DND-41 (cell line): Measurements from ENCODE around the gene EEF2.

ENCODE experiments used
- ATAC-seq: fragments of 200-7000 bp; cut with Tn5 transposase; 3 replicates; pipeline ENCODE4 v1.9.1; 2021; ENCODE audit warnings: low read depth; ENCODE audit not compliant: insufficient read depth
- DNase-seq: peaks from one replicate; pipeline ENCODE4 v3.0.0-alpha.2; 2020
- H2AFZ ChIP-seq: 2 replicates; pipeline ENCODE4 v1.6.0; 2012; ENCODE audit warnings: low read depth, low read length
- H3K27ac ChIP-seq: 2 replicates; pipeline ENCODE4 v1.5.1; 2012; ENCODE audit warnings: low read length, inconsistent platforms
- H3K27me3 ChIP-seq: fragments of 200-600 bp; sonication (generic); 2 replicates; pipeline ENCODE4 v1.6.0; 2012; ENCODE audit warnings: low read length, mild to moderate bottlenecking, inconsistent platforms; ENCODE audit not compliant: insufficient read depth, poor library complexity
- H3K36me3 ChIP-seq: 2 replicates; pipeline ENCODE4 v1.5.1; 2012; ENCODE audit warnings: low read length, inconsistent platforms; ENCODE audit not compliant: insufficient read depth
- H3K4me1 ChIP-seq: 2 replicates; pipeline ENCODE4 v1.5.1; 2012; ENCODE audit warnings: mild to moderate bottlenecking, low read length; ENCODE audit not compliant: insufficient read depth
- H3K4me2 ChIP-seq: 2 replicates; pipeline ENCODE4 v1.6.0; 2012; ENCODE audit warnings: mild to moderate bottlenecking, moderate library complexity, low read length, inconsistent platforms; ENCODE audit not compliant: insufficient read depth
- H3K4me3 ChIP-seq, 2 experiments: fragments of 200-600 bp in 1 of 2; shearing (Covaris generic) in 1 of 2; 2 replicates each; pipeline ENCODE4 v1.5.1; 2012 to 2016; ENCODE audit warnings: inconsistent platforms in 2 of 2, low read length in 2 of 2, mild to moderate bottlenecking in 2 of 2, low read depth in 1 of 2, moderate library complexity in 1 of 2
- H3K79me2 ChIP-seq: 2 replicates; pipeline ENCODE4 v1.6.0; 2012; ENCODE audit warnings: low read length, inconsistent platforms; ENCODE audit not compliant: insufficient read depth
- H3K9ac ChIP-seq: 2 replicates; pipeline ENCODE4 v1.6.0; 2012; ENCODE audit warnings: low read depth, mild to moderate bottlenecking, inconsistent platforms, low read length, moderate library complexity
- H3K9me3 ChIP-seq: 2 replicates; pipeline ENCODE4 v1.5.1; 2012; ENCODE audit warnings: low read length, moderate library complexity, mild to moderate bottlenecking, inconsistent platforms; ENCODE audit not compliant: insufficient read depth, severe bottlenecking
- H4K20me1 ChIP-seq: 2 replicates; pipeline ENCODE4 v1.6.0; 2012; ENCODE audit warnings: low read length; ENCODE audit not compliant: insufficient read depth
- EZH2 ChIP-seq: IDR thresholded peaks from 3 replicates; pipeline ENCODE4 v1.6.1; 2012; ENCODE audit warnings: borderline replicate concordance, low read depth, mild to moderate bottlenecking, moderate library complexity, low read length, inconsistent platforms; ENCODE audit not compliant: severe bottlenecking
- TF ChIP-seq, protein P1 (sequence below): IDR thresholded peaks from 2 replicates; pipeline ENCODE4 v1.5.1; 2012; ENCODE audit warnings: borderline replicate concordance, low read length, moderate library complexity, mild to moderate bottlenecking; ENCODE audit not compliant: poor library complexity, severe bottlenecking; ENCODE audit errors: extremely low read depth

Gene EEF2

DNA sequence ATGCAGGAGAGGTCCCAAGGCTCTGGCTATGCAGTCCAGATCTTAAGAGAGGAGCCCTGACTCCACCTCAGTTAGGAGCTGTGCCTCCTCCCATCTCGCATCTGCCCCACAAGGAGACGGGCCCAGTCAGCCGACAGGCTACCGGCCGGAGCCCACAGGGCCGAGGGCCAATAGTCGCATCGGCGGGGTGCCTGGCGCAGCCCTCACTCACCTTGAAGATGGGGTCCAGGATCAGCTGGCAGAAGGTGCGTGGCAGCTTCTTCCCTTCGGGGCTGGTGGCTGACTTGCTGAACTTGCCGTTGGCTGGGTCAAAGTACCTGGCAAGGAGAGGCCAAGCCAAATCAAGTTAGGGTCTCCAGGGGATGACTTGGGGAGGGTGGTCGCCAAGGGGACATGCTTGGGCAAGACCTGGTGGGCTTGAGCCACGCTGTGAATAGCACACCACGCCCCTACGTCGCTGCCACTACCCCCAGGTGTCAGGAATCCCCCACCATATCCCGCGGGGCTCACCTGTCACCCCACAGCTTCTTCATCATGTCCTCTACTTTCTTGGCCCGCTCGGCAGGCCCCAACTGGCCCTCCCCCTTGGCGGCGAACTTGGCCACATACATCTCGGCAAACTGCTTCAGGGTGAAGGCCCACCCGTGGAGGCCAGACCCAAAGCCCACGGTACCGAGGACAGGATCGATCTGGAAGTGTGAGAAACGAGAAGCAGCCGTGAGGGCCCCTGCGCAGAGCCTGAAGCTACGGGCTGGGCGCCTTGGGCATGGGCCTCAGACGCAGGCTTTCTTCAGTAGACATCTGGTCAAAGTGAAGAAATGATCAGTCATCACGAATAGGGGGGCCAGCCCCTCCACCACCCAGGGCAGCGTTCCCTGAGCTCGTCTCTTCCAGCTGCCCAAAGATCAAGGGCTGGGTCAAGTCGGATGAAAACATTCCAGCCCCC is 3.3 kb downstream of the EEF2 start:
- no peak overlapping the region for H3K27ac ChIP-seq
- DNase-seq (no peak), ATAC-seq (no peak)
- peaks cover 82% of the 10 kb centered on the region for H3K79me2 ChIP-seq
- H3K4me1 ChIP-seq, result peaks cover 68% of the 10 kb centered on the region
- TF ChIP-seq, protein P1, sequence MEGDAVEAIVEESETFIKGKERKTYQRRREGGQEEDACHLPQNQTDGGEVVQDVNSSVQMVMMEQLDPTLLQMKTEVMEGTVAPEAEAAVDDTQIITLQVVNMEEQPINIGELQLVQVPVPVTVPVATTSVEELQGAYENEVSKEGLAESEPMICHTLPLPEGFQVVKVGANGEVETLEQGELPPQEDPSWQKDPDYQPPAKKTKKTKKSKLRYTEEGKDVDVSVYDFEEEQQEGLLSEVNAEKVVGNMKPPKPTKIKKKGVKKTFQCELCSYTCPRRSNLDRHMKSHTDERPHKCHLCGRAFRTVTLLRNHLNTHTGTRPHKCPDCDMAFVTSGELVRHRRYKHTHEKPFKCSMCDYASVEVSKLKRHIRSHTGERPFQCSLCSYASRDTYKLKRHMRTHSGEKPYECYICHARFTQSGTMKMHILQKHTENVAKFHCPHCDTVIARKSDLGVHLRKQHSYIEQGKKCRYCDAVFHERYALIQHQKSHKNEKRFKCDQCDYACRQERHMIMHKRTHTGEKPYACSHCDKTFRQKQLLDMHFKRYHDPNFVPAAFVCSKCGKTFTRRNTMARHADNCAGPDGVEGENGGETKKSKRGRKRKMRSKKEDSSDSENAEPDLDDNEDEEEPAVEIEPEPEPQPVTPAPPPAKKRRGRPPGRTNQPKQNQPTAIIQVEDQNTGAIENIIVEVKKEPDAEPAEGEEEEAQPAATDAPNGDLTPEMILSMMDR, result no peak
- TF ChIP-seq EZH2, result no peak
- no peaks in the 10 kb centered on the region for H3K27me3 ChIP-seq
- H3K36me3 ChIP-seq, result peaks cover 80% of the 10 kb centered on the region
- H2AFZ ChIP-seq, result no peak overlapping the region
- H4K20me1 ChIP-seq, result peaks cover 79% of the 10 kb centered on the region
- H3K9ac ChIP-seq, result peak overlapping the region; percentile 2; the same call in 1 of the 2 replicates
- peak overlapping the region; percentile 87; the same call in 1 of the 2 replicates for H3K4me2 ChIP-seq
- peak overlapping the region in 1 of 2 experiments; percentile 73; a peak in 1 of 4 replicates for H3K4me3 ChIP-seq
- no peaks in the 10 kb centered on the region for H3K9me3 ChIP-seq

DNA sequence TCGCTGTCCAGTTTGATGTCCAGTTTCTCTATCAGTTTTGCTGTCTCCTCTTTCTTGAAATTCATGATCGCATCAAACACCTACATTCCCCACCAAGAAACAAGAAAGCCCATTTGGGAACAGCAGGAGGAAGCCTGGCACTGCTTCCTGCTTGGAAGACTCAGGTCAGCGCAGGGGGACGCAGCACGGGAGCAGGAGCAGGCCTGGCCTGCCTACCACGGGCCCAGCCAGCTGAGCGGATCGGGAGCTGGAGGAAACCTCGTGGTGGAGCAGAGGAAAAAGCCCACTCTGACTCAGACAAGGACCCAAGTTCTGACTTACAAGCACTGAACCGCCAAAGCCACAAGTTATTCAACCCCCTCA is 3.9 kb downstream of the EEF2 start:
- Histone ChIP-seq H3K4me1 (peaks cover 61% of the 10 kb centered on the region), H3K4me2 (peak overlapping the region; percentile 87; the same call in 1 of the 2 replicates), H3K4me3 (no peak overlapping the region), H3K27ac (no peak overlapping the region), H3K27me3 (no peaks in the 10 kb centered on the region), H3K9ac (0 out of 2 replicates have a peak overlapping the region, but pooled peaks have one; percentile 2), H3K79me2 (peaks cover 86% of the 10 kb centered on the region), H2AFZ (no peak overlapping the region), H4K20me1 (peaks cover 85% of the 10 kb centered on the region), H3K36me3 (peaks cover 87% of the 10 kb centered on the region), H3K9me3 (no peaks in the 10 kb centered on the region)
- no peak for ATAC-seq
- TF ChIP-seq EZH2, result no peak
- TF ChIP-seq, protein P1, result no peak
- DNase-seq, result no peak

DNA sequence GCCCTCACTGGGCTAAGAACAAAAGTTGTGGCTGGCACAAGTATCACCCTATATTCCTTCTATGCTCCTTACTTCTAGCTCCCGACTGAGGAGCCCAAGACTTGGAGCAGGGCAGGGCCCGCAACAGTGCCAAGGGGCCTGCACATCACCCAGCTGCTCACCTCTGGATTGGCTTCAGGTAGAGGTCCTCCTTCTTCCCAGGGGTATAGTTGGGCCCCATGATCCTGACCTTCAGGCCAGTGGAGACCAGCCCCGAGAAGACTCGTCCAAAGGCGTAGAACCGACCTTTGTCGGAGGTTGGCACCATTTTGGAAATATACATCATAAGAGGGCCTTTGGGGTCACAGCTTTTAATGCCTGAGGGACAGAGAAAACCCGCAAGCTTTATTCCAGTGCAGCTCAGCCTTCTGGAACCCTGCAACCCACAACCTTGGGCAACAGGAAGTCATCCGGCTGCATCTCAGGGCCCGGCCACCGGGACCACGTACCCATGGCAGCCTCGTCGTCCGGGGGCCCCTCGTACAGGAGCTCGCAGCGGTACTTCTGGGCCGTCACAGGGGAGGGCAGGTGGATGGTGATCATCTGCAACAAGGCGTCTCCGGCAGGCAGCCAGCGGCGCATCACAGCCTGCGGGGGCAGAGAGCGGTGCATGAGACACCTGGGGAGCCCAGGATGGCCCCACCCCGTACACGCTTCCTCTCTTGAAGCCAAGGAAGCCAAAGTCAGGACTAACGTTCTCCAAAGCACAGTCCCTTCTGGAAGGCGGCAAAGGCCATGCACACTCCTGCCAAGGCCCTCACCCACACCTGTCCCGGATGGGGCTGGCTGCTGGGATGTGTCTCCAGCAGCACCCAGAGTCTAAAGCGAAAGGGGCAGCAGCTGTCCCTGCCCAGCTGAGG is 4.7 kb downstream of the EEF2 start:
- peaks cover 54% of the 10 kb centered on the region for H3K4me1 ChIP-seq
- H3K4me2 ChIP-seq, result peak overlapping the region; percentile 24; the same call in 1 of the 2 replicates
- H3K36me3 ChIP-seq, result peaks cover 94% of the 10 kb centered on the region
- 0 out of 2 replicates have a peak overlapping the region, but pooled peaks have one; percentile 2 for H3K9ac ChIP-seq
- no peak overlapping the region for H3K4me3 ChIP-seq
- H3K79me2 ChIP-seq, result peaks cover 82% of the 10 kb centered on the region
- no peaks in the 10 kb centered on the region for H3K27me3 ChIP-seq
- DNase-seq (no peak), ATAC-seq (no peak)
- no peaks in the 10 kb centered on the region for H3K9me3 ChIP-seq
- no peak overlapping the region for H3K27ac ChIP-seq
- TF ChIP-seq, protein P1, result no peak
- no peak for TF ChIP-seq EZH2
- H4K20me1 ChIP-seq, result peaks cover 93% of the 10 kb centered on the region
- H2AFZ ChIP-seq, result no peak overlapping the region
